Measurements from ENCODE around the gene HSPA5.

- no peak for TF ChIP-seq POLR2AphosphoS5 (IDR thresholded peaks at IDR 0.05)
- TF ChIP-seq, protein P1, sequence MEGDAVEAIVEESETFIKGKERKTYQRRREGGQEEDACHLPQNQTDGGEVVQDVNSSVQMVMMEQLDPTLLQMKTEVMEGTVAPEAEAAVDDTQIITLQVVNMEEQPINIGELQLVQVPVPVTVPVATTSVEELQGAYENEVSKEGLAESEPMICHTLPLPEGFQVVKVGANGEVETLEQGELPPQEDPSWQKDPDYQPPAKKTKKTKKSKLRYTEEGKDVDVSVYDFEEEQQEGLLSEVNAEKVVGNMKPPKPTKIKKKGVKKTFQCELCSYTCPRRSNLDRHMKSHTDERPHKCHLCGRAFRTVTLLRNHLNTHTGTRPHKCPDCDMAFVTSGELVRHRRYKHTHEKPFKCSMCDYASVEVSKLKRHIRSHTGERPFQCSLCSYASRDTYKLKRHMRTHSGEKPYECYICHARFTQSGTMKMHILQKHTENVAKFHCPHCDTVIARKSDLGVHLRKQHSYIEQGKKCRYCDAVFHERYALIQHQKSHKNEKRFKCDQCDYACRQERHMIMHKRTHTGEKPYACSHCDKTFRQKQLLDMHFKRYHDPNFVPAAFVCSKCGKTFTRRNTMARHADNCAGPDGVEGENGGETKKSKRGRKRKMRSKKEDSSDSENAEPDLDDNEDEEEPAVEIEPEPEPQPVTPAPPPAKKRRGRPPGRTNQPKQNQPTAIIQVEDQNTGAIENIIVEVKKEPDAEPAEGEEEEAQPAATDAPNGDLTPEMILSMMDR (IDR thresholded peaks at IDR 0.05): no peak
- TF ChIP-seq EP300 (IDR thresholded peaks at IDR 0.05): no peak
- TF ChIP-seq POLR2A (IDR thresholded peaks at IDR 0.05; ENCODE audit: low read depth): no peak
Measured at GRCh38 chr9:125276771-125277170, 35.6 kb upstream of the HSPA5 start.
